ENCODE results near the gene CTIF. TPM values are rescaled to one million over a fixed set of nuclear protein-coding genes. Genes with fewer than 3 reads are reported as not detected.

CTIF gene
- total RNA-seq, 2 experiments from 2014 or later = 3.6 to 4.1 TPM

DNA sequence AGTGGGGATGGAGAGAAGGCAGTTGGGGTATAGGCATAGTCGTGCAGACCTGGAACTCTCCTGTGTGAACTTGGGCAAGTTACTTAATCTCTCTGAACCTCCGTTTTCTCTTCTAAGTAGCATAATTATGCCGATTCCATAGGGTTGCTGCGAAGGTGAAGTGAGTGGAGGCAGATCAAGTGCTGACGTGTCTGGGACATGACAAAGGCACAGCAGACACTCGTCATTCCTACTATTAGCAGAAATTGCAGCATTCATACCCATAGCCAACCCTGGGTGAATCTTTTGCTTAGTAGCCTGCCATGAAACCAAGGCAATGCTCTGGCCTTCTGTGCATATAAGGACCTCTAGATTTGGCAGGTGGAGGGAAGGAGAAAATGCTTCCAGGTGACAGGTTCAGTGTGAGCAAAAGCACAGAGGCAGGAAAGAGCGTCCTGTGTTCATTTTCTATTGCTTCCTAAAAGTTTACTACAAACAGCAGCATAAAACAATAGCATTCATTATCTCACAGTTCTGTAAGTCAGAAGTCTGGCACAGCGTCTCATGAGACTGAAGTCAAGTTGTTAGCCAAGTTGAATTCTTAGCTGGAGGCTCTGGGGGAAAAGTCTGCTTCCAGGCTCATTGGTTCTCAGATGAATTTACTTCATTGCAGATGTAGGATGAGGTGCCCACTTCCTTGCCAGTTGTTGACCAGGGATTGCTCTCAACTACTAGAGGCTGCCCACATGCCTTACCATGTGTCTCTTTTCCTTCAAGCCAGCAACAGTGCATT, 77.8 kb downstream of the CTIF start:
- intact Hi-C loops (cut with micrococcal nuclease) = no loop called here
- H3K36me3 Mint-ChIP-seq (ENCODE audit: low read depth) = no peaks in the 10 kb centered on the region
- H3K4me3 Mint-ChIP-seq = no peak overlapping the region
- no peak for DNase-seq
- no peaks in the 10 kb centered on the region for H3K27me3 Mint-ChIP-seq (ENCODE audit: low read depth)
- no peaks in the 10 kb centered on the region for H3K9me3 Mint-ChIP-seq
- H3K27ac Mint-ChIP-seq = no peak overlapping the region
- CTCF ChIA-PET = interaction anchor here (1.6 kb wide), 1 partner anchor 12 kb away, joined by 3 read pairs; no protein-coding TSS in a partner anchor
- no peaks in the 10 kb centered on the region for H3K4me1 Mint-ChIP-seq (ENCODE audit: low read depth)

DNA sequence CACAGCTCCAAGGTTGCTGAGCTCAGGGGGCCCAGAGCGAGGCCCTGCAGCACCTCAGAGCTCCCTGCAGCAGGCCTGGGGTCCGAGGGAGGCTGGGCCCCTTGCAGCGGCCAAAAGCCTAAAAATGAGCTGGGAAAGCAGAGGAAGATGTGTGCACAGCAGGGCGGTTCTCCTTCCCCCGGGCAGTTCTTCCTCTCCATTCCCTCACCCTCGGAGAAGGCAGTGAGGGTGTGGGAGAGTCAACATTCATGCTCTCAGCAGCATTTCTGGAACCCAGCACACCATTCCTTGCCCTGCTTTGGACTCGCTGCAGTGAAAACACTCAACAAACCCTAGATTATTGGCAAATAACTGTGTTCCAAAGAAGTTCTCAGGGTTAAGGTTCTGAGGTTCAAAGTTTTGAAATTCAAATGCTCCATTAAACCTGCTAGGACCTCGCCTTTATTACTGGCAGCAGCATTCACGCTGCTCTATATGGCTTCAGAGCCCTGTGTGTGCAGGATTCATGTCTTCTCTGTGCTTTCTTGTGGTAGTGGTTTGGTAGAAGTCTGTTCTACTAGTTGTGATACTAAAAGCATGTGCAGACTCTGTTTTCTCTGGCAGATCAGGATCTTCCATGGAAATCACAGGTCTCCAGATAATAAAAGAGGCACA, 79.1 kb downstream of the CTIF start:
- H3K9me3 Mint-ChIP-seq = no peaks in the 10 kb centered on the region
- H3K27ac Mint-ChIP-seq = no peak overlapping the region
- no peaks in the 10 kb centered on the region for H3K36me3 Mint-ChIP-seq (ENCODE audit: low read depth)
- no peaks in the 10 kb centered on the region for H3K4me1 Mint-ChIP-seq (ENCODE audit: low read depth)
- no peak for DNase-seq
- H3K4me3 Mint-ChIP-seq = no peak overlapping the region
- no peaks in the 10 kb centered on the region for H3K27me3 Mint-ChIP-seq (ENCODE audit: low read depth)
- intact Hi-C loops (cut with micrococcal nuclease) = no loop called here
- CTCF ChIA-PET = interaction anchor here (1.6 kb wide), 1 partner anchor 13 kb away, joined by 3 read pairs; no protein-coding TSS in a partner anchor

DNA sequence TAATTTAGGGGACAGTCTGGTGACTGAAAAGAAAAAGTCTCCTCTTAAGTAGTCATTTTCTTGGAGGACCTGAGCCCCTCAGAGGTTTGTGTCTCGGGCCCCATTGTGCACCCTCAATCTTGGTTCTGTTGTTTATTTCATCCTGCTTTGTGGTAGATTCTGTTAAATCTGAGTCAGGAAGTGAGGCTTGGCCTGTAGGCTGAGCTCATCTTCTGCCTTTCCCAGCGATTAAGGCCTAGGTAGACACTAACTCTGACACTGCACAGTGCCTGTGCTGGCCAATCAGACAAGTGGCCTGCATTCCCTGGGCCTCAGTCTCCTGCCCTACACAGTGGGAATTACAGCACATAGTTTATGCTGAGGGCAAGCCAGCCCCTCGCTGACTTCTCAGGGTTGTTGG, 80.2 kb downstream of the CTIF start:
- no peak overlapping the region for H3K27ac Mint-ChIP-seq
- H3K27me3 Mint-ChIP-seq (ENCODE audit: low read depth) = no peaks in the 10 kb centered on the region
- DNase-seq = no peak
- CTCF ChIA-PET = no interaction called here
- intact Hi-C loops (cut with micrococcal nuclease) = no loop called here
- H3K36me3 Mint-ChIP-seq (ENCODE audit: low read depth) = no peaks in the 10 kb centered on the region
- no peaks in the 10 kb centered on the region for H3K9me3 Mint-ChIP-seq
- H3K4me3 Mint-ChIP-seq = no peak overlapping the region
- H3K4me1 Mint-ChIP-seq (ENCODE audit: low read depth) = no peaks in the 10 kb centered on the region

DNA sequence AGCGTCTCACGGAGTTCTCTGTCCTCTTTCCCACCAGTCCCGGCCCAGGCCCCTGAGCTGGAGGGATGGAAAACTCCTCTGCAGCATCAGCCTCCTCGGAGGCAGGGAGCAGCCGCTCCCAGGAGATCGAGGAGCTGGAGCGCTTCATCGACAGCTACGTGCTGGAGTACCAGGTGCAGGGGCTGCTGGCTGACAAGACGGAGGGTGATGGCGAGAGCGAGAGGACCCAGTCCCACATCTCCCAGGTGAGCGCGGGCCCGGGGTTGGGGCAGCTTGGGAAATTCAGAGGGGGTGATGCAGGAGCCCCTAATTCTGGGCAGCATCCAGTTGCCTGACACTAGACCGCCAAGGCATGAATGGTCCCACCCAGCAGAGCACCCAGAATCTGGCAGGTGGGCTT, 80.7 kb downstream of the CTIF start:
- no peaks in the 10 kb centered on the region for H3K4me1 Mint-ChIP-seq (ENCODE audit: low read depth)
- CTCF ChIA-PET = no interaction called here
- H3K27ac Mint-ChIP-seq = no peak overlapping the region
- H3K9me3 Mint-ChIP-seq = no peaks in the 10 kb centered on the region
- H3K27me3 Mint-ChIP-seq (ENCODE audit: low read depth) = no peaks in the 10 kb centered on the region
- H3K4me3 Mint-ChIP-seq = no peak overlapping the region
- H3K36me3 Mint-ChIP-seq (ENCODE audit: low read depth) = no peaks in the 10 kb centered on the region
- DNase-seq = no peak
- intact Hi-C loops (cut with micrococcal nuclease) = no loop called here

DNA sequence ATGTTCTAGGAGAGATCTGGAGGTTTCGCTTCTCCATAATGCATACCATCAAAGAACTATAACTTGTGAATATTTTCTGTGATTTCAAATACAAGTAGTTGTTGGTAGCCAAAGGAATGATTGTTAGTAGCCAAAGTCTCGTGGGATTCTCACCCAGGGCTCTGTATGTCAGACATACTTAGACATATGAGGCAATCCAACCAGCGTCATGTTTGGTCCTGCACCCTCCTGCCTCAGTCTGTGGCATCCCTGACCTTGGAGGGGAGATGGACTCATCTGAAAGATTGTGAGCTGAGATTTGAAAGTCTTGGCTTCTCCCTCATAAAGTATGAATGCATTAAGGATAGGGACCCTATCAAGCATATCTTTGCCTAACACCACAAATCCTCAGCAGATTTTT, 81.2 kb downstream of the CTIF start:
- Mint-ChIP-seq H3K4me3 (no peak overlapping the region), H3K4me1 (ENCODE audit: low read depth) (no peaks in the 10 kb centered on the region), H3K27me3 (ENCODE audit: low read depth) (no peaks in the 10 kb centered on the region), H3K36me3 (ENCODE audit: low read depth) (no peaks in the 10 kb centered on the region), H3K9me3 (no peaks in the 10 kb centered on the region), H3K27ac (no peak overlapping the region)
- CTCF ChIA-PET = no interaction called here
- no peak for DNase-seq
- intact Hi-C loops (cut with micrococcal nuclease) = no loop called here

DNA sequence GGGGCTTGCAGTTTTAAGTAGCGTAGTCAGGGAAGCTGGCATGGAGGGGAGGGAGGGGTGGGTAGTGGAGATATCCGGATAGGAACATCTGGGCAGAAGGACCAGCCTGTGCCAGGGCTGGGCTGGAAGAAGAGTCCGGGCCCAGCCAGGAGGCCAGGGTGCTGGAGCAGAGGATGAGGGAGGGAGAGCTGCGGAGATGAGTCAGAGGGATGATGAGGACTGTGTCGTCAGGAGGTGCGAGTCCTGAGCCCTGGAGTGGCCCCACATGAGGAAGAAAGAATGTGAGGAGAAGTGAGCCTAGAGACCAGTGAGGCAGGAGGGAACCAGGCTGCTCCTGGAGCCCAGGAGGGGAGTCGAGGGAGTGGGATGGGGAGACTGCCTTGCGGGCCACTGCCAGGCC, 82.4 kb downstream of the CTIF start:
- Mint-ChIP-seq H3K9me3 (no peaks in the 10 kb centered on the region), H3K27me3 (ENCODE audit: low read depth) (no peaks in the 10 kb centered on the region), H3K4me3 (no peak overlapping the region), H3K27ac (no peak overlapping the region), H3K4me1 (ENCODE audit: low read depth) (no peaks in the 10 kb centered on the region), H3K36me3 (ENCODE audit: low read depth) (no peaks in the 10 kb centered on the region)
- CTCF ChIA-PET = no interaction called here
- intact Hi-C loops (cut with micrococcal nuclease) = no loop called here
- no peak for DNase-seq

DNA sequence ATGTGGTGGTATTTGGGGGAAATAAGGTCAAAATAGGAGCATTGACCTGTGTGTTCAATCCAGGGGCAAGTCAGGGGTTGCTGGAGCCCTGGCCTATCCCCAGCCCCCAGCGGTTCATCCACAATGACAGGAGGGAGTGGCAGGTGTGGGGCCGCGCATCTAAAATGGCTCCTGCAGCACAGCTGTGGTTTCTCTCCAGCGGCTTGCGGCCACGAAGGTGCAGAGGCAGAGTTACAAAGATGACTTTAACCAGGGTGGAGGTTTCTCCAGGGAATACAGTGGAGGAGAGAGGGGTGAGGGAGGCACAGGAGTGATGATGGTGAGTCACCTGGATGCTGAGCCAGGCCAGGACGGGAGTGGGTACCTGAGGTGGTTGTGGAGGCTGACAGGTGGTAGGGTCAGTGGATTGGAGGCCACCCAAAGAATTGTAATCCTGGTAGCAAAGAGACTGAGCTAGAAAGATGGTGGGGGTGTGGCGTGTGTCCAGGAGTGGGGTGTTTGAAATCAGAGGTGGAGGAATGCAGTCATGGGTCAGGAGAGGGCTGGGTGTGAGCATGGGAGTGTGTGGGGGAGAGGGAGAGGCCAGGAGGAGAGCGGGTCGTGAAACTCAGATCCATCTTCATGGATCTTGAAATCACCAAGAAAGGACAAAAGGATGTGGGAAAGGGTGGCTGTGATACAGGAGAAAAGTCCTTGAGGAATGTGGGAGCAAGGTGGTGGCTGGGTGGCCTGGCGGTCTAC, 83.2 kb downstream of the CTIF start:
- intact Hi-C loops (cut with micrococcal nuclease) = no loop called here
- no peaks in the 10 kb centered on the region for H3K9me3 Mint-ChIP-seq
- no peaks in the 10 kb centered on the region for H3K4me1 Mint-ChIP-seq (ENCODE audit: low read depth)
- H3K4me3 Mint-ChIP-seq = no peak overlapping the region
- CTCF ChIA-PET = no interaction called here
- no peak for DNase-seq
- H3K27ac Mint-ChIP-seq = no peak overlapping the region
- H3K27me3 Mint-ChIP-seq (ENCODE audit: low read depth) = no peaks in the 10 kb centered on the region
- no peaks in the 10 kb centered on the region for H3K36me3 Mint-ChIP-seq (ENCODE audit: low read depth)

DNA sequence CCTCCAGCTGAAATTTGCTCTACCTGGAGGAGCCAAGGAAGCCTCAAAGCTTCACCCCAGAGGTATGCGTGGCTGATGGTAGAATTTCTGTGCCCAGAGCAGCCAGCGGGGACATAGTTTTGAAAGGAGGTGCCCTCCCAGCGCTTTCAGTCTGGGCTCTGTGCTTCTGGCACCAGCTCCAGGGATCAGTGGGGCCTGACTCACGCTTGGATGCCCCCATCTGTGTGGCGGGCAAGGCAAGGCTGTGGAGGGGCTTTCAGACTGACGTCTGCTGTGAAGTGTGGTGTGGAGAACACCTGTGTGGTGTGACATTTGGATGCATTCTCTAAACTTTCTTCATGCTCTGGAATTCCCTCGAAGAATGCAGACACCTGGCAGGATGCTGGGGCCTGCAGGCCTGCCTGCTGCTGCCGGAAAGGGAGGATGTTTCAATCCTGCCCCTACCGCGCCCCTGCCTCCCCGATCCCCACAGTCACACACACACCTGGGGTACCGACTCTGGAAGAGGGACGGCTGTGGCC, 84.1 kb downstream of the CTIF start:
- CTCF ChIA-PET = no interaction called here
- DNase-seq = no peak
- H3K4me3 Mint-ChIP-seq = no peak overlapping the region
- no peaks in the 10 kb centered on the region for H3K9me3 Mint-ChIP-seq
- no peaks in the 10 kb centered on the region for H3K36me3 Mint-ChIP-seq (ENCODE audit: low read depth)
- H3K27me3 Mint-ChIP-seq (ENCODE audit: low read depth) = no peaks in the 10 kb centered on the region
- no peak overlapping the region for H3K27ac Mint-ChIP-seq
- intact Hi-C loops (cut with micrococcal nuclease) = no loop called here
- no peaks in the 10 kb centered on the region for H3K4me1 Mint-ChIP-seq (ENCODE audit: low read depth)

DNA sequence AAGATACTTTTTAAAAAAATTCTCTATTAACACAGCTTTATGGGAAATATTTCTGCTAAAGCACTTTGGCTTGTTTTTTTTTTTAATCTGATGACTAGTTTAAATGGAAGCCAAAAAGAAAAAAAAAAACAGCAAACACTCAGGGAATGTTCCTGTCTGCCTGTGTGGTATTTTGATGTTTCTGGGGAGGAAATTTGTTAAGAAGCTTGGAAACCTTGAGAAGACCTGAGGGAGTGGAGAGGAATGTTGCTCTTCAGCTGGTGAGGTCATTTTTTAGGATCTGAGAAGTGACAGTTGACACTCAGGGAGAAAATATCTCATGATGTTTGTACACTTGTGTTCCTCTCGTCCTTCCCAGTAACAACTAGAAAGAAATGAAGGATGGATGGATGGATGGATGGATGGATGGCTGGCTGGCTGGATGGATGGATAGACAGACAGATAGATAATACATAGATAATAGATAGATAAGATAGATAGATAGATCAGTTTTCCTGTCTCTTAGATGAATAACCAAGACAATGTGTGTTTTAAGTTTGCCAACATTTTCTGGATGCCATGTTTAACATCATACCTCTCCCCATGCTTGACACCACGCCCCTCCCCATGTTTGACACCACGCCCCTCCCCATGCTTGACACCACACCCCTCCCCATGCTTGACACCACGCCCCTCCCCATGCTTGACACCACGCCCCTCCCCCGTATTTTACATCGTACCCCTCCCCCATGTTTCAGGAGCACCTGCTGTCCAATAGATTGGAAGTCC, 84.8 kb downstream of the CTIF start:
- no peak for DNase-seq
- no peaks in the 10 kb centered on the region for H3K36me3 Mint-ChIP-seq (ENCODE audit: low read depth)
- no peaks in the 10 kb centered on the region for H3K4me1 Mint-ChIP-seq (ENCODE audit: low read depth)
- H3K27me3 Mint-ChIP-seq (ENCODE audit: low read depth) = no peaks in the 10 kb centered on the region
- no peak overlapping the region for H3K4me3 Mint-ChIP-seq
- CTCF ChIA-PET = no interaction called here
- intact Hi-C loops (cut with micrococcal nuclease) = no loop called here
- H3K27ac Mint-ChIP-seq = no peak overlapping the region
- H3K9me3 Mint-ChIP-seq = no peaks in the 10 kb centered on the region

DNA sequence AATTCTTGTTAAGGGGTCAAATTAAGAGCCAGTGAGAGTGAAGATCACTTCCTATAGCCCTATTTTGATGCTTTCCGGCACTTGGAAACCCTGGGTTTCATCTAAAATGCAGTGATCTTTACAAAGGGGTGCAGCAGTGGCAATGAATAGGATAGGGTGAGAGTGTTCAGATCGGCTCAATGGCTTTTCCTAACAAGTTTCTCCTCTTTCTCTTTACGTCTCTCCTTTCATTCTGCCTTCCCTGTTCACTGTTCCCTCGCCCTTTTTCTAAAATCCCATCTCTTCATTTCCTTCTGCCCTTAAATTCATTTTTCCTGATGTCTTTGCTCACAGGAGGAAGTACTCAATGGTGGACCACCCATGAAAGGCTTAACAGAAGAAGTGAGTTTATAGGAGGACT, 86.0 kb downstream of the CTIF start:
- intact Hi-C loops (cut with micrococcal nuclease) = no loop called here
- Mint-ChIP-seq H3K4me1 (ENCODE audit: low read depth) (no peaks in the 10 kb centered on the region), H3K9me3 (no peaks in the 10 kb centered on the region), H3K27ac (no peak overlapping the region), H3K27me3 (ENCODE audit: low read depth) (no peaks in the 10 kb centered on the region), H3K36me3 (ENCODE audit: low read depth) (no peaks in the 10 kb centered on the region), H3K4me3 (no peak overlapping the region)
- CTCF ChIA-PET = no interaction called here
- no peak for DNase-seq

DNA sequence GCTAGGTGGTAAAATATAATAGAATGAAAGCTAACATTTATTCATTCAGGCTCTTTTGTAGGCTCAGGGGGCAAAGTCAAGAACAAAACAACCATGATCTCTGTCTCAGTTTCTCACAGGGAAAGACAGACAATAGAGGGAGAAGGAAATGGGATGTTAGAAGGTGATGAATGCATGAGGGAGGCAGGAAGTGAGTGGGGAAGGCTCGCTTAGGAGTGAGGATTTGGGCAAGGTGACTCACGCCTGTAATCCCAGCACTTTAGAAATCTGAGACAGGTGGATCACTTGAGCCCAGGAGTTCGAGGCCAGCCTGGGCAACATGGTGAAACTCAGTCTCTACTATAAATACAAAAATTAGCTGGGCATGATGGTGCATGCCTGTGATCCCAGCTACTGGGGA, 88.4 kb downstream of the CTIF start:
- no peaks in the 10 kb centered on the region for H3K4me1 Mint-ChIP-seq (ENCODE audit: low read depth)
- no peak for DNase-seq
- H3K36me3 Mint-ChIP-seq (ENCODE audit: low read depth) = no peaks in the 10 kb centered on the region
- H3K9me3 Mint-ChIP-seq = no peaks in the 10 kb centered on the region
- no peaks in the 10 kb centered on the region for H3K27me3 Mint-ChIP-seq (ENCODE audit: low read depth)
- CTCF ChIA-PET = no interaction called here
- H3K27ac Mint-ChIP-seq = no peak overlapping the region
- no peak overlapping the region for H3K4me3 Mint-ChIP-seq
- intact Hi-C loops (cut with micrococcal nuclease) = no loop called here

DNA sequence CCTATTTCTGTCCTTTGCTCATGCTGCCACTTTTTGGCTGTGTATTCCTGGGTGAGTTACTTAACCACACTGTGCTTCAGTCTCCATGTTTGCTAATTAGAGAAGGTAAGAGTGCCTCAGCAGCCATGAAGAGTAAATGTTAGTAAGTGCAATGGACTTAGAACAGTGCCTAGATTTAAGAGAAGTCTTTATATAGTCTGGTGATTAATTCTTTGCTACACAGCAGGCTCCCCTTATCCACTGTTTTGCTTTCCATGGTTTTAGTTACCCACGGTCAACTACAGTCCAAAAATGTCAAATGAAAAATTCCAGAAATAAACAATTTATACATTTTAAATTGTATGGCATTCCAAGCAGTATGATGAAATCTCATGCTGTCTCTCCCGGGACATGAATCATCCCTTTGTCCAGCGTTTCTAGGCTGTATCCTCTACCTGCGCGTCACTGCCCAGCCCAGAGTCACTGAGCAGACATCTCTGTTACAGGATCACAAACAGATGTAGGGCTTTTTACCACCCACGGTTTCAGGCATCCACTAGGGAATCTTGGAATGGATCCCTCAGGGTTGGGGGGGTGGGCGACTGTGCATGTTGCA, 91.0 kb downstream of the CTIF start:
- no peaks in the 10 kb centered on the region for H3K9me3 Mint-ChIP-seq
- H3K36me3 Mint-ChIP-seq (ENCODE audit: low read depth) = no peaks in the 10 kb centered on the region
- H3K4me3 Mint-ChIP-seq = no peak overlapping the region
- intact Hi-C loops (cut with micrococcal nuclease) = no loop called here
- no peak overlapping the region for H3K27ac Mint-ChIP-seq
- CTCF ChIA-PET = no interaction called here
- DNase-seq = no peak
- H3K27me3 Mint-ChIP-seq (ENCODE audit: low read depth) = no peaks in the 10 kb centered on the region
- H3K4me1 Mint-ChIP-seq (ENCODE audit: low read depth) = no peaks in the 10 kb centered on the region
